ENCODE results near the gene RCC2.

RCC2 gene

GRCh38 chr1:17439250-17440073 lies at the start of gene RCC2 (continued):
- no peak for TF ChIP-seq TSHZ1 (tag by site-specific recombination; IDR thresholded peaks at IDR 0.05; ENCODE audit: borderline replicate concordance)
- no peak for TF ChIP-seq ZNF266 (tag by site-specific recombination; IDR thresholded peaks at IDR 0.05; ENCODE audit: low read depth)
- TF ChIP-seq ZNF621 (tag by site-specific recombination; IDR thresholded peaks at IDR 0.05), result no peak
- no peak for TF ChIP-seq ZNF391 (tag by site-specific recombination; IDR thresholded peaks at IDR 0.05; ENCODE audit: borderline replicate concordance, low read depth)
- TF ChIP-seq ZNF350 (tag by site-specific recombination; IDR thresholded peaks at IDR 0.05), result no peak
- TF ChIP-seq ZBTB1 (tag by site-specific recombination; IDR thresholded peaks at IDR 0.05), result no peak
- TF ChIP-seq ZNF426 (tag by site-specific recombination; IDR thresholded peaks at IDR 0.05), result no peak
- peak; percentile 33; the same call in 1 of the 2 replicates for TF ChIP-seq IKZF3 (tag by site-specific recombination; IDR thresholded peaks at IDR 0.05)
- no peak for TF ChIP-seq ZNF292 (tag by site-specific recombination; IDR thresholded peaks at IDR 0.05; ENCODE audit: borderline replicate concordance, low read depth)
- TF ChIP-seq TCF7L2 (IDR thresholded peaks at IDR 0.05; ENCODE audit: borderline replicate concordance, low read depth, low read length), result no peak
- TF ChIP-seq, protein P1, sequence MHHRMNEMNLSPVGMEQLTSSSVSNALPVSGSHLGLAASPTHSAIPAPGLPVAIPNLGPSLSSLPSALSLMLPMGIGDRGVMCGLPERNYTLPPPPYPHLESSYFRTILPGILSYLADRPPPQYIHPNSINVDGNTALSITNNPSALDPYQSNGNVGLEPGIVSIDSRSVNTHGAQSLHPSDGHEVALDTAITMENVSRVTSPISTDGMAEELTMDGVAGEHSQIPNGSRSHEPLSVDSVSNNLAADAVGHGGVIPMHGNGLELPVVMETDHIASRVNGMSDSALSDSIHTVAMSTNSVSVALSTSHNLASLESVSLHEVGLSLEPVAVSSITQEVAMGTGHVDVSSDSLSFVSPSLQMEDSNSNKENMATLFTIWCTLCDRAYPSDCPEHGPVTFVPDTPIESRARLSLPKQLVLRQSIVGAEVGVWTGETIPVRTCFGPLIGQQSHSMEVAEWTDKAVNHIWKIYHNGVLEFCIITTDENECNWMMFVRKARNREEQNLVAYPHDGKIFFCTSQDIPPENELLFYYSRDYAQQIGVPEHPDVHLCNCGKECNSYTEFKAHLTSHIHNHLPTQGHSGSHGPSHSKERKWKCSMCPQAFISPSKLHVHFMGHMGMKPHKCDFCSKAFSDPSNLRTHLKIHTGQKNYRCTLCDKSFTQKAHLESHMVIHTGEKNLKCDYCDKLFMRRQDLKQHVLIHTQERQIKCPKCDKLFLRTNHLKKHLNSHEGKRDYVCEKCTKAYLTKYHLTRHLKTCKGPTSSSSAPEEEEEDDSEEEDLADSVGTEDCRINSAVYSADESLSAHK (tag by site-specific recombination; IDR thresholded peaks at IDR 0.05), result no peak
- 0 out of 2 replicates have a peak, but pooled peaks have one; percentile 50 for TF ChIP-seq PBX3 (CRISPR knock-in tag; IDR thresholded peaks at IDR 0.05)
- TF ChIP-seq, protein P2, sequence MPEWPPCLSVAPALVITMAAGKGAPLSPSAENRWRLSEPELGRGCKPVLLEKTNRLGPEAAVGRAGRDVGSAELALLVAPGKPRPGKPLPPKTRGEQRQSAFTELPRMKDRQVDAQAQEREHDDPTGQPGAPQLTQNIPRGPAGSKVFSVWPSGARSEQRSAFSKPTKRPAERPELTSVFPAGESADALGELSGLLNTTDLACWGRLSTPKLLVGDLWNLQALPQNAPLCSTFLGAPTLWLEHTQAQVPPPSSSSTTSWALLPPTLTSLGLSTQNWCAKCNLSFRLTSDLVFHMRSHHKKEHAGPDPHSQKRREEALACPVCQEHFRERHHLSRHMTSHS (tag by site-specific recombination; IDR thresholded peaks at IDR 0.05), result no peak
- TF ChIP-seq, protein P3, sequence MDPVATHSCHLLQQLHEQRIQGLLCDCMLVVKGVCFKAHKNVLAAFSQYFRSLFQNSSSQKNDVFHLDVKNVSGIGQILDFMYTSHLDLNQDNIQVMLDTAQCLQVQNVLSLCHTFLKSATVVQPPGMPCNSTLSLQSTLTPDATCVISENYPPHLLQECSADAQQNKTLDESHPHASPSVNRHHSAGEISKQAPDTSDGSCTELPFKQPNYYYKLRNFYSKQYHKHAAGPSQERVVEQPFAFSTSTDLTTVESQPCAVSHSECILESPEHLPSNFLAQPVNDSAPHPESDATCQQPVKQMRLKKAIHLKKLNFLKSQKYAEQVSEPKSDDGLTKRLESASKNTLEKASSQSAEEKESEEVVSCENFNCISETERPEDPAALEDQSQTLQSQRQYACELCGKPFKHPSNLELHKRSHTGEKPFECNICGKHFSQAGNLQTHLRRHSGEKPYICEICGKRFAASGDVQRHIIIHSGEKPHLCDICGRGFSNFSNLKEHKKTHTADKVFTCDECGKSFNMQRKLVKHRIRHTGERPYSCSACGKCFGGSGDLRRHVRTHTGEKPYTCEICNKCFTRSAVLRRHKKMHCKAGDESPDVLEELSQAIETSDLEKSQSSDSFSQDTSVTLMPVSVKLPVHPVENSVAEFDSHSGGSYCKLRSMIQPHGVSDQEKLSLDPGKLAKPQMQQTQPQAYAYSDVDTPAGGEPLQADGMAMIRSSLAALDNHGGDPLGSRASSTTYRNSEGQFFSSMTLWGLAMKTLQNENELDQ (tag by site-specific recombination; IDR thresholded peaks at IDR 0.05; ENCODE audit: low read depth), result no peak
- TF ChIP-seq ZBTB7A (tag by site-specific recombination; IDR thresholded peaks at IDR 0.05; ENCODE audit: low read depth), result no peak
- TF ChIP-seq PRDM10 (tag by site-specific recombination; IDR thresholded peaks at IDR 0.05), result no peak
- no peak for TF ChIP-seq ZNF792 (tag by site-specific recombination; IDR thresholded peaks at IDR 0.05)
- TF ChIP-seq, protein P4, sequence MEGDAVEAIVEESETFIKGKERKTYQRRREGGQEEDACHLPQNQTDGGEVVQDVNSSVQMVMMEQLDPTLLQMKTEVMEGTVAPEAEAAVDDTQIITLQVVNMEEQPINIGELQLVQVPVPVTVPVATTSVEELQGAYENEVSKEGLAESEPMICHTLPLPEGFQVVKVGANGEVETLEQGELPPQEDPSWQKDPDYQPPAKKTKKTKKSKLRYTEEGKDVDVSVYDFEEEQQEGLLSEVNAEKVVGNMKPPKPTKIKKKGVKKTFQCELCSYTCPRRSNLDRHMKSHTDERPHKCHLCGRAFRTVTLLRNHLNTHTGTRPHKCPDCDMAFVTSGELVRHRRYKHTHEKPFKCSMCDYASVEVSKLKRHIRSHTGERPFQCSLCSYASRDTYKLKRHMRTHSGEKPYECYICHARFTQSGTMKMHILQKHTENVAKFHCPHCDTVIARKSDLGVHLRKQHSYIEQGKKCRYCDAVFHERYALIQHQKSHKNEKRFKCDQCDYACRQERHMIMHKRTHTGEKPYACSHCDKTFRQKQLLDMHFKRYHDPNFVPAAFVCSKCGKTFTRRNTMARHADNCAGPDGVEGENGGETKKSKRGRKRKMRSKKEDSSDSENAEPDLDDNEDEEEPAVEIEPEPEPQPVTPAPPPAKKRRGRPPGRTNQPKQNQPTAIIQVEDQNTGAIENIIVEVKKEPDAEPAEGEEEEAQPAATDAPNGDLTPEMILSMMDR (tag by site-specific recombination; IDR thresholded peaks at IDR 0.05), result no peak
- TF ChIP-seq ZFP37 (tag by site-specific recombination; IDR thresholded peaks at IDR 0.05), result no peak
- TF ChIP-seq ZNF121 (tag by site-specific recombination; IDR thresholded peaks at IDR 0.05), result no peak
- TF ChIP-seq OSR2 (tag by site-specific recombination; IDR thresholded peaks at IDR 0.05), result no peak

Data from HEK293 (cell line).